H9 (cell line): ENCODE results near the gene BEGAIN. TPM values are rescaled to one million over a fixed set of nuclear protein-coding genes. Genes with fewer than 3 reads are reported as not detected.
A peak's percentile ranks its signal among the peaks of the same experiment; 100 is the strongest.

Experiments
- DNase-seq: peaks from one replicate; pipeline ENCODE4 v3.0.0-alpha.2; 2017
- H2AFZ ChIP-seq: one replicate; pipeline ENCODE4 v1.6.1; 2013; ENCODE audit warnings: mild to moderate bottlenecking, low read length, control low read depth, moderate library complexity
- H2AK5ac ChIP-seq: 2 replicates; pipeline ENCODE4 v1.6.1; 2013; ENCODE audit warnings: low read length, control low read depth, mixed read lengths; ENCODE audit not compliant: insufficient read length
- H2BK120ac ChIP-seq: one replicate; pipeline ENCODE4 v1.6.1; 2013; ENCODE audit warnings: low read depth, mild to moderate bottlenecking, low read length, control low read depth, inconsistent platforms; ENCODE audit not compliant: poor library complexity, severe bottlenecking
- H2BK12ac ChIP-seq: 2 replicates; pipeline ENCODE4 v1.6.1; 2013; ENCODE audit warnings: low read length, control low read depth, mixed read lengths, low read depth; ENCODE audit not compliant: insufficient read length
- H2BK15ac ChIP-seq: 2 replicates; pipeline ENCODE4 v1.6.1; 2013; ENCODE audit warnings: low read depth, low read length, control low read depth
- H2BK20ac ChIP-seq: one replicate; pipeline ENCODE4 v1.6.1; 2013; ENCODE audit warnings: low read depth, mild to moderate bottlenecking, low read length, control low read depth, inconsistent platforms; ENCODE audit not compliant: poor library complexity, severe bottlenecking
- H2BK5ac ChIP-seq: 2 replicates; pipeline ENCODE4 v1.6.1; 2013; ENCODE audit warnings: low read length, control low read depth, mixed read lengths; ENCODE audit not compliant: insufficient read length
- H3K14ac ChIP-seq: 2 replicates; pipeline ENCODE4 v1.6.1; 2013; ENCODE audit warnings: low read length, control low read depth; ENCODE audit not compliant: insufficient read depth
- H3K18ac ChIP-seq: 2 replicates; pipeline ENCODE4 v1.6.1; 2013; ENCODE audit warnings: low read depth, mild to moderate bottlenecking, mixed read lengths, low read length, control low read depth; ENCODE audit not compliant: insufficient read length
- H3K23ac ChIP-seq: 2 replicates; pipeline ENCODE4 v1.6.1; 2013; ENCODE audit warnings: low read length, control low read depth, mixed read lengths, low read depth; ENCODE audit not compliant: insufficient read length
- H3K23me2 ChIP-seq: 2 replicates; pipeline ENCODE4 v1.6.1; 2013; ENCODE audit warnings: low read depth, mild to moderate bottlenecking, mixed read lengths, low read length, control low read depth; ENCODE audit not compliant: insufficient read length, poor library complexity, severe bottlenecking
- H3K27ac ChIP-seq: 2 replicates; pipeline ENCODE4 v1.5.1; 2013; ENCODE audit warnings: low read length, control low read depth, mixed read lengths, low read depth; ENCODE audit not compliant: insufficient read length
- H3K27me3 ChIP-seq: 2 replicates; pipeline ENCODE4 v1.6.1; 2013; ENCODE audit warnings: low read length, control low read depth, inconsistent platforms; ENCODE audit not compliant: insufficient read depth
- H3K4ac ChIP-seq: 2 replicates; pipeline ENCODE4 v1.6.1; 2013; ENCODE audit warnings: low read depth, mild to moderate bottlenecking, control low read depth, inconsistent platforms, low read length, moderate library complexity
- H3K4me1 ChIP-seq: 2 replicates; pipeline ENCODE4 v1.6.1; 2013; ENCODE audit warnings: low read length, control low read depth, inconsistent platforms; ENCODE audit not compliant: insufficient read depth
- H3K4me2 ChIP-seq: 2 replicates; pipeline ENCODE4 v1.6.1; 2013; ENCODE audit warnings: low read length, control low read depth, mixed read lengths; ENCODE audit not compliant: insufficient read length, insufficient read depth
- H3K56ac ChIP-seq: 2 replicates; pipeline ENCODE4 v1.6.1; 2013; ENCODE audit warnings: low read depth, mild to moderate bottlenecking, mixed read lengths, low read length, control low read depth; ENCODE audit not compliant: insufficient read length
- H3K79me1 ChIP-seq: 2 replicates; pipeline ENCODE4 v1.6.1; 2013; ENCODE audit warnings: low read depth, mild to moderate bottlenecking, moderate library complexity, low read length, control low read depth, inconsistent platforms; ENCODE audit not compliant: insufficient read depth, poor library complexity, severe bottlenecking
- H3K79me2 ChIP-seq: 2 replicates; pipeline ENCODE4 v1.6.1; 2013; ENCODE audit warnings: low read length, control low read depth, inconsistent platforms; ENCODE audit not compliant: insufficient read depth
- H3K9ac ChIP-seq: 2 replicates; pipeline ENCODE4 v1.6.1; 2013; ENCODE audit warnings: low read length, control low read depth, mixed read lengths; ENCODE audit not compliant: insufficient read length; ENCODE audit errors: extremely low read depth
- H3K9me3 ChIP-seq: one replicate; pipeline ENCODE4 v1.6.1; 2013; ENCODE audit warnings: low read depth, low read length, inconsistent platforms; ENCODE audit not compliant: control insufficient read depth
- H3T11ph ChIP-seq: one replicate; pipeline ENCODE4 v1.6.1; 2013; ENCODE audit warnings: mild to moderate bottlenecking, low read length, control low read depth, inconsistent platforms
- H4K20me1 ChIP-seq: one replicate; pipeline ENCODE4 v1.6.1; 2013; ENCODE audit not compliant: control insufficient read depth, insufficient read length, insufficient read depth
- H4K5ac ChIP-seq: 2 replicates; pipeline ENCODE4 v1.6.1; 2013; ENCODE audit warnings: low read depth, mild to moderate bottlenecking, mixed read lengths, low read length, control low read depth; ENCODE audit not compliant: insufficient read length
- H4K8ac ChIP-seq: replicated peaks from 2 replicates; pipeline ENCODE4 v1.6.1; 2013; ENCODE audit warnings: low read length, control low read depth, mixed read lengths, low read depth; ENCODE audit not compliant: insufficient read length
- H4K91ac ChIP-seq: 2 replicates; pipeline ENCODE4 v1.6.1; 2013; ENCODE audit warnings: low read depth, mild to moderate bottlenecking, moderate library complexity, mixed read lengths, low read length, control low read depth; ENCODE audit not compliant: insufficient read length
- H3K27ac Mint-ChIP-seq, 3 experiments: 2 replicates in 2 of 3; 3 replicates in 1 of 3; pipeline ENCODE4 v1.8.0; 2020 to 2021; ENCODE audit warnings: mixed read lengths in 3 of 3, mild to moderate bottlenecking in 1 of 3, moderate library complexity in 1 of 3
- H3K27me3 Mint-ChIP-seq: 2 replicates; pipeline ENCODE4 v1.8.0; 2021; ENCODE audit warnings: low read depth, mild to moderate bottlenecking, moderate library complexity, mixed read lengths
- H3K36me3 Mint-ChIP-seq, 3 experiments: 2 replicates in 2 of 3; 3 replicates in 1 of 3; pipeline ENCODE4 v1.8.0; 2020 to 2021; ENCODE audit warnings: low read depth in 3 of 3, mixed read lengths in 3 of 3; ENCODE audit not compliant: insufficient read depth in 1 of 3
- H3K4me1 Mint-ChIP-seq, 2 experiments: 2 replicates each; pipeline ENCODE4 v1.8.0; 2020; ENCODE audit warnings: mixed read lengths in 2 of 2
- H3K4me3 Mint-ChIP-seq, 2 experiments: 2 replicates in 1 of 2; 3 replicates in 1 of 2; pipeline ENCODE4 v1.8.0; 2020 to 2021; ENCODE audit warnings: mild to moderate bottlenecking in 2 of 2, mixed read lengths in 2 of 2, moderate library complexity in 1 of 2
- H3K9me3 Mint-ChIP-seq, 2 experiments: 2 replicates in 1 of 2; 3 replicates in 1 of 2; pipeline ENCODE4 v1.8.0; 2020; ENCODE audit warnings: mild to moderate bottlenecking in 2 of 2, mixed read lengths in 2 of 2, moderate library complexity in 1 of 2
- CTCF ChIP-seq: fragments of 200-600 bp; sonication (generic); conservative IDR thresholded peaks from 3 replicates; pipeline ENCODE4 v1.8.0; 2021; ENCODE audit warnings: antibody characterized with exemption, mild to moderate bottlenecking
- WGBS: extraction: QIAGEN DNeasy Blood & Tissue Kit; methylation state at CpG from one replicate; pipeline ENCODE4 v1.1.7; 2013; ENCODE audit warnings: missing lambda C conversion rate, low lambda C conversion rate, mixed read lengths; ENCODE audit not compliant: insufficient read length; ENCODE audit errors: extremely low coverage; 5-methylcytosine and 5-hydroxymethylcytosine counted together
- total RNA-seq: library from RNA; stranded (reverse); gene quantifications from 2 replicates; pipeline ENCODE4 v1.2.1, GENCODE V29; 2021

The BEGAIN gene
- total RNA-seq, 1 experiment from 2014 or later, result 2.6 TPM

GRCh38 chr14:100494645-100495044, 92.6 kb downstream of the BEGAIN start:
- Mint-ChIP-seq H3K27me3 (peaks cover 2% of the 10 kb centered on the region; the same call in 1 of the 2 replicates), H3K36me3 (no peaks in the 10 kb centered on the region), H3K4me3 (no peak overlapping the region), H3K4me1 (peaks cover 5 to 9% of the 10 kb centered on the region in 2 experiments; a peak in 3 of 4 replicates), H3K27ac (peak overlapping the region in 1 of 3 experiments; percentile 55; a peak in 1 of 7 replicates), H3K9me3 (no peaks in the 10 kb centered on the region)
- H2AFZ ChIP-seq, result no peak overlapping the region
- H3K79me2 ChIP-seq, result no peaks in the 10 kb centered on the region
- H4K91ac ChIP-seq, result no peak overlapping the region
- WGBS, result no CpG with 5 or more reads among the region's 4 CpGs
- H3K56ac ChIP-seq, result no peak overlapping the region
- TF ChIP-seq CTCF, result no peak
- no peak overlapping the region for H3K18ac ChIP-seq
- no peak overlapping the region for H3K27ac ChIP-seq
- H3K27me3 ChIP-seq, result no peaks in the 10 kb centered on the region
- H3K4me1 ChIP-seq, result no peaks in the 10 kb centered on the region
- no peak overlapping the region for H2BK12ac ChIP-seq
- no peak overlapping the region for H3K4ac ChIP-seq
- no peaks in the 10 kb centered on the region for H3K23me2 ChIP-seq
- H3K9ac ChIP-seq, result no peak overlapping the region
- no peak overlapping the region for H2BK5ac ChIP-seq
- H2BK15ac ChIP-seq, result no peak overlapping the region
- no peak overlapping the region for H4K8ac ChIP-seq
- H3K4me2 ChIP-seq, result no peak overlapping the region
- DNase-seq, result no peak
- no peak overlapping the region for H4K5ac ChIP-seq
- no peak overlapping the region for H2BK20ac ChIP-seq
- H2AK5ac ChIP-seq, result no peak overlapping the region
- no peak overlapping the region for H3K23ac ChIP-seq
- no peaks in the 10 kb centered on the region for H3K9me3 ChIP-seq
- no peaks in the 10 kb centered on the region for H4K20me1 ChIP-seq
- H2BK120ac ChIP-seq, result no peak overlapping the region
- no peaks in the 10 kb centered on the region for H3K79me1 ChIP-seq
- no peak overlapping the region for H3K14ac ChIP-seq
- H3T11ph ChIP-seq, result no peak overlapping the region
